ENCODE data around the gene ZNF536.
"Not testable (repeated sequence)": the region's sequence is repeated elsewhere in the genome, so short reads cannot be mapped to it uniquely, and the experiment has no call there.

Gene ZNF536

GRCh38 chr19:30479231-30479630 lies 107.0 kb downstream of the ZNF536 start:
- no peak for TF ChIP-seq CTCF (IDR thresholded peaks at IDR 0.05; ENCODE audit: borderline replicate concordance, insufficient read depth, low read depth, low read length)
- H3K4me3 ChIP-seq (ENCODE audit: low read depth, low read length): no peak overlapping the region

DNA sequence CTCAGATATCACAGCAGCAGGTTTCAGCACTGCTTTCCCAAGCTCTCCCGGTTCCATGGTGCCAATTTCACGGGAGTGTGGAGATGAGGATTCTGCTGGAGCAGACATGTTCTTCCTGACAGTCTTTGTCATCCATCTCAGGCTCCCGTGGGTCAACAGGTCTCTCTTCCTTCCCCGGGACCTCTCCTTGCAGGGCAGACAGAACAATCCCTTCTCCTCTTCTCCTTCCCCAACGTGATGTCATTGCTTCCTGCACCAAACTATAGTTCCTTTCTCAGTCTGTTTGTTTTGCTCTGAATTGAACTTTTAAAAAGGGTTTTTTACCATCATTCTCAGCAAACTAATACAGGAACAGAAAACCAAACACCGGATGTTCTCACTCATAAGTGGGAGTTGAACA lies 107.9 kb downstream of the ZNF536 start:
- TF ChIP-seq CTCF (IDR thresholded peaks at IDR 0.05; ENCODE audit: borderline replicate concordance, insufficient read depth, low read depth, low read length): no peak
- no peak overlapping the region for H3K4me3 ChIP-seq (ENCODE audit: low read depth, low read length)

DNA sequence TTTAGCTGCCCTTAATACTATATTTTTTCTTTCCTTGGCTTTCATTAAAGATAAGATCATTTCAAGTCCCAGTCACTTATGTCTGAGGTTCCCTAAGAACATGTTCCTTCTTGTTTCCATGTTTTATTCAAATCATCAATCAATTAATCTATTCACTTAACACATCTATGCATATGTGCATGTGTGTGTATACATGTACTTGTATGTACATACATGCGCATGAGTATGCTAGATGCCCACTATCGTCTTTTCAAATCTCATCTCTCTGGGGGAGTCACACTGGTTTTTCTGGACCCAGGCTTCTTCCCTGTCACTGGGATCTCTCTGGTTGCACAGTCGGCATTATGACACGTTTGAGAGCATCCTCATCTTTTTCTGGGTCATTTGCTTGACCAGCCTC lies 108.9 kb downstream of the ZNF536 start:
- H3K4me3 ChIP-seq (ENCODE audit: low read depth, low read length): no peak overlapping the region
- no peak for TF ChIP-seq CTCF (IDR thresholded peaks at IDR 0.05; ENCODE audit: borderline replicate concordance, insufficient read depth, low read depth, low read length)

- H3K4me3 ChIP-seq (ENCODE audit: low read depth, low read length): no peak overlapping the region
- no peak for TF ChIP-seq CTCF (IDR thresholded peaks at IDR 0.05; ENCODE audit: borderline replicate concordance, insufficient read depth, low read depth, low read length)
These were observed 109.6 kb downstream of the ZNF536 start for GRCh38 chr19:30481823-30482222.

DNA sequence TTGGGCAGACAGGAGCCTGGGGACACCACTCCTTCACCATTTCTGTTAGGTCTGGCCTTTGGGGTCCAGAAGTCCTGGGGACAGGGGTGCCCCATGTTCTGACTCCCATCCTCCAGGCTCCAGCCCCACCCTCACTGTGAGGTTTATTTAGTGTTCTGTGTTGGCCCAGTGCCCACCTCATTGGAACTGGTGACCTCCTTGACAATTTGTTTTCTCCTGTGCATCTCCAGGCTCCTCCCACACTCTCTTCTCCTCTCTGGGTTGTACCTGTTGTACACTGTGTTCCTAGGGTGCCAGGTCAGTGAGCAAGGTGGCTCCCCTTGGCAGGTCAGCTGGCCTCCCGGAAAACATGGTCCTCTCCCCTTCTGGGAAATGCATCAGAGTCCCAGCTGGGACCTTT lies 110.8 kb downstream of the ZNF536 start:
- H3K4me3 ChIP-seq (ENCODE audit: low read depth, low read length): no peak overlapping the region

GRCh38 chr19:30486250-30486649 lies 114.1 kb downstream of the ZNF536 start:
- not testable (repeated sequence) for H3K4me3 ChIP-seq (ENCODE audit: low read depth, low read length)

More for the DNA sequence above, 110.8 kb downstream of the ZNF536 start:
- TF ChIP-seq CTCF (IDR thresholded peaks at IDR 0.05; ENCODE audit: borderline replicate concordance, insufficient read depth, low read depth, low read length): no peak

- TF ChIP-seq CTCF (IDR thresholded peaks at IDR 0.05; ENCODE audit: borderline replicate concordance, insufficient read depth, low read depth, low read length): no peak
- no peak overlapping the region for H3K4me3 ChIP-seq (ENCODE audit: low read depth, low read length)
These were observed 115.0 kb downstream of the ZNF536 start for GRCh38 chr19:30487178-30487577.

- no peak for TF ChIP-seq CTCF (IDR thresholded peaks at IDR 0.05; ENCODE audit: borderline replicate concordance, insufficient read depth, low read depth, low read length)
- no peak overlapping the region for H3K4me3 ChIP-seq (ENCODE audit: low read depth, low read length)
These were observed 116.0 kb downstream of the ZNF536 start for GRCh38 chr19:30488191-30488590.
